ENCODE data around the gene ABHD10.

ABHD10 gene

DNA sequence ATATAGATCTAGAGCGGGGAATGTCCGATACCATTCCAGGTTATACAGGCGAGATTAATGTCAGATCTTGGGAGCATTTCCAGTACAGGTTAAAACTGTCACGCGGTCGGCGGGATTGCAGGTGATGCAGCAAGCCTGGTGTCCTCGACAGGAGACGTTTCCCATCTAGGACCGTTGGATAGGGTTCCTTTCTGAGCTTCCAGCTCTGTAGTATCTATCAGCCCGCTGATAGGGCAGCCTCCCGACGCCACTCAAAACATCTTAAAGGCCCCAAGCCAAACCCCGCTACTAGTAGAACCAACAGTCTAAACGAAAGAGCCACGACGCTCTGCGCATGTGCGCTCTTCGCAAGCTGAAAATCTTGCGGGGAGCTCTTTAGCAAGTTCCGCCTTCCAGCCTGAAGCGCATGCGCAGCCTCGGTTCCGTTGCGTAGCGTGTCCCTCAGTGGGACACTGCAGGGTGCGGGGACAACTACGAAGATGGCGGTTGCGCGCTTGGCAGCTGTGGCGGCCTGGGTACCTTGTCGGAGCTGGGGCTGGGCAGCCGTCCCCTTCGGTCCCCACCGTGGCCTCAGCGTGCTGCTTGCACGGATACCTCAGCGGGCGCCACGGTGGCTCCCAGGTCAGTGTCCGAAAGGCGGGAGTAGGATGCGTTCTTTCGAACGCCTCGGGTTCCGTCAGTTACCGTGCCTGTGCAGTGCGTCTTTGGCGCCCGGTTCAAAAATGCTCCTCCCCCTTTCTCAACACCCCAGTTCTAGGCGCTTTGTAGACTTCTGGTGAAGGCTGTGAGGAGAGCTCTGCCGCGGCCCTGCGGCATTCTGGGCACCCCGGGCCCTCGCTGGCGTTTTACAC is at the start of gene ABHD10:
TSS of gene ABHD10 (plus strand) at position 444 of the 851 bp plus-strand sequence. CDS start at position 480, 36 bp downstream.
- DNase-seq (ENCODE audit: low spot score), result peak; percentile 93

DNA sequence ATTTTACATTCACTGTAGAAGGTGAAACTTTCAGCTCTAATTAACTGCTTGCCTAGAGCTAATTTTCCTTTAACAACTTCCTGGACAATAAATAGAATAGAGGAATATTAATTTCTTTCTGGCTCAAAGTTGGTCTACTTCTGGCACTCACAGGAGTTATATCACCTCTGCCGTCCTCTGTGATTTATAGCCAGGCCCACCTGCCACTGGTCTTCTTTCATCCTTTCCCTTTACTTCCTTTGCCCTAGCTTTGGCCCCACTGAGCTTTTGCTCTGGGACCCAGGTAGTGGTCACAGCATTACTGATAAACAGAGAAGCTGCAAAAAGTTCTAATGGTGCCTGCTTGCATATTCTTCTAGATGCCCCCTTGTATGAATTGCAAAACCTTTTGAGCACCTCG is 49.3 kb upstream of the ABHD10 start:
- DNase-seq (ENCODE audit: low spot score), result no peak

DNA sequence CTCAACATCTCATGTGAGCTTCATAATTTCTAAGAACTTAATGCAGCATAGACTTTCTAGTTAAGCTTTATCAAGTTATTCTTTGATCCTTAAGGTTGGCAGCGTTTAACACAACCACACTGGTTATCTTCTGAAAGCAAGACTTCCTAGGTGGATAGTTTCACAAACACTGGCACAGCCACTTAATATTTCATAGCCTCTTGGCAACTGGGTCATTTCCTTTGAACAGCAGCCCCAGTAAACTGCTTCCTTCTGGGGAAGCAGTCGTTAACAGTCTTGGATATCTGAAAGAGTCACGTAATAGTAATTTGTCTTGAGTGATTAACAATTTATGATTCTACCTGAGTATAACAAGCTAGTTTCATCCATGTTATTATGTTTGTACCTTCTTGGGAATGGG is 45.9 kb upstream of the ABHD10 start:
- no peak for DNase-seq (ENCODE audit: low spot score)

DNA sequence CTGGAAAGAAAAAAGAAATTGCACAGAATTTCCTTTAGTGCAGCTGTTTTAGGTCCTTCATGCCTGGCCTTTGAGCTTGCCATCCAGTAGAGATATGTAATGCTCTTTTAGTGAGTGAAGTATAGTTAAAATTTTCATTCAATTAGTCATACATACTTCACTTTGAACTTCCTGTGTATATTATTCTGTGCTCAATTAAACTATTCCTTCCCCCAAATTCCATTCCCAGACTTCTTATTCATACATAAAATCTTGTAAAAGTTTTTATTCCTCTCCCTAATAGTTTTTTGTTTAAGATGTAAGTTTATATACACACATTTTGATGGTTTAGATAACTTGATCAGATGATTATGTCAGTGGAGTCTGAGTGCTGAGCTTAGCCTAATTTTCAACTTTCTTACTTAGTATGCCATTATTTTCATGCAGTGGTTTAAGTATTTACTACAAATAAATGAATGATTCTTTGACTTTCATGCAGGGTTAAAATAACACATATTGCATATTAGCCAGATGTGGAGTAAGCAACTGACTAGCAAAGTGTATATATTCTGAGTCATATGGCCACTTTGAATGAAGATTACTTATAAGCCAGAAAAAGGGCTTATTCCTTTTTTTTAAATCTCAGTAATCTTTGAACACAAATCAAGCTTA is 42.5 kb upstream of the ABHD10 start:
- DNase-seq (ENCODE audit: low spot score), result no peak

DNA sequence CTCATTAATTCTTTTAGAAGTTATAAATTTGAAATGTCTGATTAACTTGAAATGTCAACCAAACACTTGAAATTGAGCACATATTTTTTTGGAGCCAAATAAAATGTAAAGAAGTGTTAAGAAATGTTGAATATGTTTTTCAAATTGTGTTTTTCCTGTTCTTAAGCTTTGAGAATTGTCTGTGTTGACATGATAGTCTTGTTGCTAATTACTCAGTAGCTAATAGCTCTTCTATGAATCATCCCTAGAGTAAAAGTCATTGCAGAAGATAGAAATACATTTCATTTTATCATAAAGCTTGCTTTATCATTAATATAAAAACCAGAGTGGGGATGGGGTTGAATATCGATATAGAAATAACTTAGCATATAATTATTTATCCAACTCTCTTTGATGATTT is 41.9 kb upstream of the ABHD10 start:
- no peak for DNase-seq (ENCODE audit: low spot score)

DNA sequence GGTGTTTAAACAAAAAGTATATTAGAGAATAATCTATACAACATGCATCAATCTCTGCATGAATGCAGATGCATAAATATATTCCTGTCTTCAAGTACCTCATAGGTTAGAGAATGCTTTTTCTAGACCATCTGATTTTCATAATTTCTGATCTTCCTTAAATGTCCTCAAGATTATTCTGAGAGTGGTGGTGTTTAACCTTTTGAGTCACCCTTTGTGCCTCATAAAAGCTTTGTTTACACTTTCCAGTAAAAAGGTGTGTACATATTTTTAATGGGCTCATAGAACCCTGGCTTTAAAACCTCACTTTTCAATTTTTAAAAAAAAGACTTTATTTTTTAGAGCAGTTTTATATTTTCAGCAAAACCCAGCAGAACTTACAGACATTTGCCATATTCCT is 41.0 kb upstream of the ABHD10 start:
- DNase-seq (ENCODE audit: low spot score), result no peak

DNA sequence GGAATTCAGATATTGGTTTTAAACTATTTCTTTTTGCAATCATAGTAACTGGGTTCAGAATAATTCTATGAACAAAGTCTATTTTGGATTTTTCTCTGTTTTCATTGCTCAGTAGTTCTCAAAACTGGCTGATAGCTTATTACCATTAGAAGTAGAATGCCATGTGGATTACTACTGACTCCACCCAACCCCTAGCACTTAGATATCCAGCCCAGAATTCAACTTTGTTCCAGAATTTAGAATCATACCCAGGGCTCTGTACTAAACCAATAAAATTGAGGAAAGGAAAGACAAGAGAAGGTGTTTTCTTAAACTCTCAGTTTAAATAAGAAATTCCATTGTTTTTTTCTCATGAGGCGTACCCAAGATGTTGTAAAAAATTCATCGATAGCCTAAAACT is 39.0 kb upstream of the ABHD10 start:
- DNase-seq (ENCODE audit: low spot score), result no peak

DNA sequence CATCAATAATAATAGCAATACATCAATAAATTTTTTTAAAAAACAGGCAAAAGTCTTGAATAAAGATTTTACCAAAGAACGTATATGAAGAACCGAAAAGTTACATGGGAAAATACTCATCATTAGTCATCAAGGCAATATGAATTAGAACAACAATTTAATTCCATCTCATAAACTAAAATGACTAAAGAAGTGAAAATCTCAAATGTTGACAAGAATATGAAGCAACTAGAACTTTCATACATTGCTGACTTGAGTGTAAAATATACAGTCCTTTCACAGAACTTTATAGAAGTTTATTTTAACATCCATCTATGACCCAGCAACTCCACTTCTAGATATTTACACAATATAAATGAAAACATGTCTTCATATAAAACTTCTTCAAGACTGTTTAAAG is 35.3 kb upstream of the ABHD10 start:
- DNase-seq (ENCODE audit: low spot score), result no peak

DNA sequence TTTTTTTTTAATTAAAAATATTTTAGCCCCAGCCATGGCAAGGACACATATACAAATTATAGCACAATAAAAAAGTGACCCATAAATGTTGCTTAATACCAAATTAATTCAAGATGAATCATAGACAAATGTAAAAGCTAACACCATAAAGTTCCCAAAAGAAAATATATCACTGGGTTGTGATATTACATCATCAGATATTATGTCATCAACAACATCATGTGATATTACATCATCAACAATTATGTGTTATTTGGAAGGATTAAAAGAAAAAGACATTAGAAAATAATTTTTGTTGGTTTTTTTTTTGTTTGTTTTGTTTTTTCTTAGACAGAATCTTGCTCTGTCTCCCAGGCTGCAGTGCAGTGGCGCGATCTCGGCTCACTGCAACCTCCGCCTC is 34.5 kb upstream of the ABHD10 start:
- DNase-seq (ENCODE audit: low spot score), result no peak

DNA sequence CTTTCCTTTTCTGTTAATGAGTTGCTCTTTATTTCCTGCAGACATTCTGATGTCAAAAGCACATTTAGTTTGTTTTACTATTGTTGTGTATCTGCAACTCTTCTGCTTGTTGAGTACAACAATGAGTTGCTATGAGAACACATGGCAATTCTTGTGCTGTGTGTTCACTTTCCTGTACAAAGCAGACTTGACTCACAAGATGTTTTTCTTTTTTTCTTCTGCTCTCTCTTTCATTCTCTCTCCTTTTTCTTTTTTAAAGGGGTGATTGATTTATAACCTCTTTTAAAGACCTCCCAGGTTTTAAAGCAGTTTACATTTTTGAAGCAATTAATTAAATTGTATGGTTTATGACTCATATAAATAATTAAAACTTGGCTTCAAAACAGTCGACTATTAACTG is 31.6 kb upstream of the ABHD10 start:
- DNase-seq (ENCODE audit: low spot score), result no peak

DNA sequence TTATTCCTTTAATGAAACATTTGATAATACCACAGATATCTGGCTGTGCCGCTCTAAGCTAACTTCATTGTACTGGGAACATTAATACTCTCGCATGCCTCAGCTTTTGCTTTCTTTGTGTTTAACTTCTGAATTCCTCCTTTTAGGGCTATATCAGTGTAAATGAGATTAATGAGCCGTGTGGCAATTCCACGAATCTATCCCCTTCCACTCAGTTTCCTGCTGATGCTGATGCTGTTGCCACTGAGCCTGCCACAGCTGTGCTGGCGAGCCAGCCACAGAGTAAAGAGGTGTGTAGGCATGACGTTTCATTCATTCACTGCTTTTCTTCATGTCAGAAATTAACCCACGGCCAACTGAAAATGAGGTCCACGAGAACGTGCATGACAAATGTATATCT is 30.0 kb upstream of the ABHD10 start:
- DNase-seq (ENCODE audit: low spot score), result no peak

DNA sequence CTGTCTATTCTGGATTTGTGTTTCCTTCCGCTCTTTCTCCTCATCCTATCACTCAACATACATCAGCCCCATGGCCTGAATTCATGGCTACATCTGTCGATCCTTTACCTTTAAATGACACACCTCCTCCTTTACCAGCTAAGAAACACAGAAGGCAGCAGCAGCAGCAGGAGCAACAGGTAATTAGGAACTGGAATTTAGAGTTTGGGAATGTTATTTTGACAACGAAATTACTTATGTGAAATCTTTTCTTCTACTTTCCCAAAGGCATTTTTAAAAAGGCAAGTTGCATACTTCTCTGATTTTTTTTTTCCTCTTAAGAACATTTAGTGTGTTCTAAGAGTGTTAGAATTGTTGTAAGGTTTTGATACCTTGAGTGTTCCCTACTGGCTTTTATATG is 29.1 kb upstream of the ABHD10 start:
- DNase-seq (ENCODE audit: low spot score), result no peak

DNA sequence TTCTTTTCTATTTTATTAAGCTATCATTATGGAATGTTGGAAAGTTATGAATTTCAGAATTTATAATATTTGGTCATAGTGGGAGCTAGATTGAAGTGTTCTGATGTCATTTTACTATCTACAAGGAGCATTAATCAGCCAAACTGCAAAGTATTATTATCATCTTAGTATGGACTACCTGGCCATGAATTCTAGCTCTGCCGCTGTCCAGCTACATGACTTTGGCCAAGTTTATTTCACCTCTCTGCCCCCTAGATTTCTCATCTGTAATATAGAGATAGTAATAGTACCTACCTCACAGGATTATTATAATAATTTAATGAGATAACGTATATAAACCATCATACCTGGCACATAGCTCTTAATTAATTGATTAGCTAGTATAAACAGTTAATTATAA is 27.8 kb upstream of the ABHD10 start:
- no peak for DNase-seq (ENCODE audit: low spot score)

DNA sequence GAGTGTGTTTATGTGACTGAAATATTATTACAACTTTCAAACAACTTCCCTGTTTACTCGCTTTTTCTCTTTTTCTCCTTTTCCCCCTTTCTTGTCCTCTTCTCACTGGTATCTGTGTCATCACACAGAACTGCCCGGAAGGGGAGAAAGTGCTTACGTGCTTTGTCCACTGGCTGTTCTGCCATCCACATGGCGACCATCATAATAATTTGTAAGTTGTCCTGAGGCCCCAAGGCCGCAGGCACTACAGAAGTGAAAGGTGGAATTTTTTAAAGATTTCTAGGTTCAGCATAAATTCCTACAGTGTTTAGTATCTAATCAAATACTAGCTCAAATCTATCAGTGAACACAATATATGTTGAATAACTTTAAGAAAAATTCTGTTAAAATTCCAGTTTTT is 26.7 kb upstream of the ABHD10 start:
- no peak for DNase-seq (ENCODE audit: low spot score)

DNA sequence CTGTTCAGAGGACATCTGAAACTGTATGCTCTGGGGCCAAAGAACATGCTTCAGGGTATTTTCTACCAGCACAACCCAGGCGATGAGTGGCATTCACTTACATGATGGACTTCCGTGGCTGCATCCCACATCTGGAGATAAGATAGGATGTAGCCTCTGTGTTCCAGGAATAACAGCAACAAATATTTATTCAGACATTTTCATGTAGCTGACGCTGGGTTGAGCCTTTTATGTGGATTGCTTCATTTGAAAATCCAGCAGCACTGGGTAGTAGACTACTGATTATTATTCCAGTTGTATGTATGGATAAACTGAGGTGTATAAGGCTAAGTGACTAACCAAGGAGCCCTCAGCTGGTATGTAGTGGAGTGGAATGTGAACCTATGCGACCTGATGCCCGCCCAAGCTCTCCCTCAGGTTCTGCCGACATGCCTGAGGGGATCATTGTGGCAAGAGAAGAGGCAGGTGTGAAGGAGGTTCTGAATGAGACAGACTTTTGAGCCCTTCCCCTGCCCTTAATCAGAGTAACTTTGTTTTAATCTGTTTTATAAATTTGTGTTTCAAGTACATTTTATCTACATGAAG is 25.9 kb upstream of the ABHD10 start:
- DNase-seq (ENCODE audit: low spot score), result no peak

DNA sequence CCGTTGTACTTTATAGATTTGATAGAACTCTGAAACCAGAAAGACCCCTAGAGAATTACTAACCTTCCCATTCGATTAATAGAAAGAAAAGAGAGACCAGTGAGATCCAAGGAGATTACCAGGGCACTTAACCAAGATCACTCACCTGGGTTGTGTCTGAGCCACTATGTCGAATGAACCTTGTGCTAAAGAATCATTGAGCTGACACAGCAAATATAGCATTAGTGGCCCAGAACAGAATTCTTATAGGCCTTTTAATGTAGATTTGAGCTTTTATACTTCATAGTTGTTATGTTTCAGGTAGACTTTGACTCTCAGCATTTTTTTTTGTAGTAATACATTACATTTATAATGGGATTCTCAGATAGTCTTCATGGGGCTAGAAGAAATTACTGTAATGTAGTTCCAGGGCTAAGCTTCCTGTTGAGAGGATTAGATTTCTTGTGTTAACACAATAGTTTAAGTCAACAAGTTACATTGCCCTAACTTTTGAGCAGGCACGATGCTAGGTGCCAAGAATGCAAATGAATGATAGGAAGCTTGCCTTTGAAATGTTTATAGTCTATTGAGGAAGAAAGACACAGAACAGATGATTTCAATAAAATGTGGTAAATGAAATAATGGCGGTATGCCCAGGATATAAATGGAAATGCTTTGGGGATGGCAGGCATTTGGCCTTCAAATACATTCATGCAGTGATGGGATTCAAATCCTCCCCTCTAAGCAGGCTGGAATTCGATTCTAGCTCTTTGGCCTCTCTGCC is 24.4 kb upstream of the ABHD10 start:
- no peak for DNase-seq (ENCODE audit: low spot score)

DNA sequence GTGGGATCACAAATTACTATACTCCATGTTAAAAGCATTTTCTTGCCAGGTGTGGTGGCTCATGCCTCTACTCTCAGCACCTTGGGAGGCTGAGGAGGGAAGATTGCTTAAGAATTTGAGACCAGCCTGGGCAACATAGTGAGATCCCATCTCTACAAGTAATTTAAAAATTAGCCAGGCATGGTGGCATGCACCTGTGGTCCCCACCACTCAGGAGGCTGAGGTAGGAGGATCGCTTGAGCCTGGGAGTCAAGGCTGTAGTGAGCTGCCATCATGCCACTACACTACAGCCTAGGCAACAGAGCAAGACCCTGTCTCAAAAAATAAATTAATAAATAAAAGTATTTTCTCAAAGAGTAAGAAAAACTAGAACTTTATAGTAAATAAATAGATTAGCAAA is 22.9 kb upstream of the ABHD10 start:
- DNase-seq (ENCODE audit: low spot score), result no peak

DNA sequence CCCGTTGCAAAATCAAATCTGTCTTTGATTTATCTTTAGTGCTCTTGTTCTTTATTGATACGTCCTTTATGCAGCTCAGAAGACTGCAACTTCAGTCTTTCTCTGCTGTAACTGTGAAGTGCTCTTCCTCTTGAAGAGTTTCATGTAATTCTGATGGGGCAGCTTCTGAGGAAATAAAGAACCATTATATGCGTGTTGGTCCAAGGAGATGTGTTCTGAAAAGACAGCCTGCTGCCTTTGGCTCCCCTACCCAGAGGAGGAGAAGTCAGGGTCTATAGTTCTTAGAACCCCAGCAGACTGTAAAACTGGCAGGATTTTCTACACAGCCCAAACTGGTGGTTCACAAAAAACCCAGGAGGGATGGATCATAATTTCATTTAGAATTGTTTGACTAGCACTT is 22.4 kb upstream of the ABHD10 start:
- DNase-seq (ENCODE audit: low spot score), result no peak

DNA sequence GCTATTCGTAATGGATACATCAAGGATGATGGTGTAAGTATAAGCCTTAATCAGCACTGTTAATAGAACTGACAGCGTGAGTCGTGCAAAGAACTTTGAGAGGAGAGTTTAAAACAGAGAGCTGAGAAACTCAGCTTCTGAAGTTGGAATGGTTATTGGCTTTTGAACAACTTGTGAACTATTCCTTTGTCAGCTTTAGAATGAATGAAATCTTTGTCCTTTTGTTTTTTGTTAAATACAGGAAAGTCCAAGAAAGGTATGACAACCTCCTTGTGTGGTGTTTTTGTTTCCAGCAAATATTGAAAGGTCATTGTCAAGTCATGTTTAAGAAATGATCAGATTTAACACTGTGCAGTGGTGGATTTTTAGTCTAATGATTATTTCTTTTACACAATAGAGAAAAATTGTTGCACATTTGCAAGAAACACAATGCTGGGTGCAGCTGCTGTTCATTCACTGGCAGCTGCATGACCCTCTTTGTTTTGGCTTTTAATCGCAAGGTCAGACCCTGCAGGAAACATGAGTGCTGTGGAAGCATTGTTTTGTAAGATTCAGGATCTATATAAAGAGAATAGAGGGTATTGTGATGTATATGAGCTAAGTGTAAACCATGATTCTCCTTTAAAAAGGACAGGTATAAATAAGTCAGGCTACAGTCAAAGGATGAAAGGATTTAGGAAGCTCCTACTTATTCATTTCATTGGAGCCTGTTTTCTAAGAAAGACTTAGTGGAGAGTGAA is 21.7 kb upstream of the ABHD10 start:
- DNase-seq (ENCODE audit: low spot score), result no peak

DNA sequence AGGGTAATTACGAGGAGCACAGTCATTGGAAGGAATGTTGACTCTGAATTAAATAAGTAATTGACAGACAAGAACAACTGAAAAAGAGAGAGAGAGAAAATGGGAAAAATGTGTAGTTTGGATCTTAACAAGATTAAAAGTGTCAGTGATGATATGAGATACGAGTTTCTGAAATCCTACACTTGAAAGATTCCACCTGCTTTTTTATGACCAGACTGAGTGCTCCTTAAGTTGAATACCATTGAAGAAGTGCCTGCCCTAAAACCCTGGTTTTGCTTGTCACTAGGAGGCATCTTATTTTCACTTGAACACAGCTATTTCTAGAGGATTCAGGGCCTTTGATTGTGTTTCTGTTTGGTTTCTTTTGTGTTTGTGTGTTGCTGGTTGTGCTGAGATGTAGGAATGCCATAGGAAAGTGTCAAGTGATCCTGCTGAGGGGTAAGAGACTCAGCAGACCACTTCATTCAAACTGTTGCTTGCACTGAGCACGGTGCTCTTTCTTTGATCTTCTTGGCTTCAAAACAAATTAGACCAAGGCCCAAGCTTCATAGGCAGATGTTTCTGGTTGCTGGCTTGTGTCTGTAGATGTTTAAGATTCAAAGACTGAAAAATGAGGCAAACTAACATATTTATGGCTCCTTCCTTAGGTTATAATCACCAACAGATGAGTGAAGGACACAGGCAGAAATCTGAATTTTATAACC is 17.2 kb upstream of the ABHD10 start:
- no peak for DNase-seq (ENCODE audit: low spot score)

DNA sequence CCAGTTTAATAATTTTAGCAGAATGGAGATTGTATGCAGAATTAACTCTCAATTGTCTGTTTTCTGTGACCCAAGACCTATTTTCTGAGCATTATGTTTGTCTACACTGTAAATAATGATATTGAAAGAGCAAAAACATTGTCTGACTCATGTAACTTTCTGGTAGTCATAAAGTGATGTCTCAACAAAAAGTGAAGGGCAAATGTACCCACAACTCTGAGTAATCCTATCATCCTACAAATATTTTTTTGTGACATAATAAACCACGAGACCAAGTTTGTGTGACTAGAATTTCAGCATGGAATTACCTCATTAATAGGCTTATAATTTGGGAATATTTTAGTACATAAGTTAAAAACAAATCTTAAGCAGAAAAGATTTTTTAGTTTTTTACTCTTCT is 15.4 kb upstream of the ABHD10 start:
- DNase-seq (ENCODE audit: low spot score), result no peak
